HG03196 (cell line): Measurements from ENCODE around the gene OR2M7.
"Not testable (repeated sequence)": the region's sequence is repeated elsewhere in the genome, so short reads cannot be mapped to it uniquely, and the experiment has no call there.

Experiments
- ATAC-seq: cut with Tn5 transposase; IDR thresholded peaks from one replicate; pipeline ENCODE4 v1.9.1; 2021; ENCODE audit not compliant: unreplicated experiment

The OR2M7 gene

DNA sequence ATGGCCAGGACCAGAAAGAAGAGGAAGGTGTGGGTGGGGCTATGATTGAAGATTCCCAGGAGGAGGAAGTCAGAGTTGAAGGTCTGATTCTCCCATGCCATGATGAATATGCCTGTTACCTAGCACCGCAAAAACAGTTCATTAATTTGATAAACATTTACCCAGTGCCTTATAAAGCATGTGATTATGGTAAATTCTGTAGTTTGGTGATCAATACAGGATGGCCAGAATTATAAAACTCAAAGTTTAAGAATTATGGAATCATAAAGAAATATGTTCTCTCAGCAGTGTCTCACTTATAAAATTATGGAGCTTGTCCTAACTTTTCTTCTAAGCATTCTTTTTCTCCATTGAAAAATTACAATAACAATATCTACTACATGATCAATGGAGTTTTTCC is at the start of gene OR2M7:
Gene OR2M7, minus strand, starts transcription at position 101 of the 400 bp plus-strand sequence. Its CDS starts 0 bp downstream, at position 101.
- ATAC-seq = no peak

DNA sequence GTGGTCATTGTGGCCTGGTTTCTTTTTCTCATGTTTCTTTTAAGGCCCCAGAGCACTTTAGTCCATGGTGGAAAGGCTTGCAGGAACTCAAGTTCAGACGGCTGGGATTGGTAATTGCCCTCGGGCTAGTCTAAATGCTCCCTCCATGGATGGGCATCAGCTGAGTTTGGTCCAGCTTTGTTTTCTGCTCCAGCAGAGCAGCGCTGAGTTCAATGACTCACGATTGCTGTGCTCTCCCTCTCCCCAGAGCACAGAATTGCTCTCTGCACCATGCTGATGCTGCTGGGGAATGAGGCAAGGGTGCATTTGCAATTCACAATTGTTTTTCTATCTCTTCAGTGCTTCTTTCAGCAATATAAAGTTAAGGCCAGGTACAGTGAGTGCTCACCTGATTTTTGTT is 49.4 kb upstream of the OR2M7 start:
- ATAC-seq = no peak

DNA sequence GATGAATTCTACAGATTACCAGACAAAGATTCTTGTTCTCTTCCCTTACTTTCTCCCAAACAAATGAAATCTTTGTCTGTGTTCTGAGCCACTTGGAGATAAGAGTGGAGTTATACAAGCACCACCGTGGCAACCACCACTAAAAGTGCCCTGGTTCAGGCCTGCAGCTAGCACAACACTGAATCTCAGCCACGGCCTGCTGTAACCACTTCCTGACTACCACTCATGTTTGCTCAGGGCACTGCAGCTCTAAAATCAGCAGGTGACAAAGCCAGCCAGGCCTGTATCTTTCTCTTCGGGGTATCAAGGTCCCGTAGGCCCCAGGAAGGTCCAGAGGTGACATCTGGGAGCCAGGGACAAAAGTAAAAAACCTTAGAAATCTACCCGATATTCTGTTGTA is 48.0 kb upstream of the OR2M7 start:
- no peak for ATAC-seq

- no peak for ATAC-seq
Measured at GRCh38 chr1:248366609-248367008, 42.2 kb upstream of the OR2M7 start.

DNA sequence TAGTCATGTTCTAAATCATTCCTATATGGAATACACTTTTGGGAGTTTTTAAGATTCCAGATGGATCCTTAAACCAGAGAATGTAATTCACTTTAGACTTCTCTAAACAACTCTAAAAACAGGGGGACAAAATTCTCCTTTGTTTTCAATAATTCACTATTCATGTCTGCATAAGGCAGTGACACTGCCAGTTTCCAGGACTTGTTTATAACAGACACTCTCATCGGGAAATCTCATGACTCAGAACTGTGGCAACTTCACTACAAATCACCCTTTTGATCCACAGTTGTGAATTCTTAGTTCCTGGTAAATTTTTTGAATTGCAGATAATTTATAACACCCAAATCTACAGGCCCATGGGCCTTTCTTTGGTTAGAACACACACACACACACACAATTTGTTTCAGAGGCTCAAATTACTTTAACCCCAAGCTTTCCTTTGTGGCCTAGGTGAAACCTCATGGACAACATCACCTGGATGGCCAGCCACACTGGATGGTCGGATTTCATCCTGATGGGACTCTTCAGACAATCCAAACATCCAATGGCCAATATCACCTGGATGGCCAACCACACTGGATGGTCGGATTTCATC is 36.9 kb upstream of the OR2M7 start, which contains the start of gene OR2T4:
Gene OR2T4, plus strand, starts transcription at position 545 of the 595 bp plus-strand sequence. Its CDS starts 0 bp downstream, at position 545.
- ATAC-seq = no peak

DNA sequence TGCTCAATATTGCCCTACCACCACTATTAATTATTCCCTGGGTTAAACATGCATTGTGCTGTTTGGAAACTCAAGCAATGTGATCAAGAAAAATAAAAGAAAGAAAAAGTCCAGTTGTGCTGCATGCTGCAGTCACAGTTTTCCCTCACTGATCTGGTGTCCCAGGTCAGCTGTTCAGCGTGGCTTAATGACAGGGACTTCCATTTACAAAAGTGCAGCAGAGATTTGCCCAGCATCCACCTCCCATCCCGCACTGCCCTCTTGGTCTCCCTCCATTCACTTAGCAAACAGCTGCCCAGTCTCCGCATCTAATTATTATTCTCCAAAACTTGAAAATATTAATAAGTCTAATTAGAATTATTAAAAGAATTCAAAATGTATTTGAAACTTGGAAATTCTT is 35.0 kb upstream of the OR2M7 start:
- no peak for ATAC-seq

GRCh38 chr1:248348475-248348874 is 24.1 kb upstream of the OR2M7 start, which contains the start of gene OR14C36:
TSS of gene OR14C36 (plus strand) at chr1:248348775. CDS start at chr1:248348775, 0 bp downstream.
- no peak for ATAC-seq

GRCh38 chr1:248343451-248343850 is 19.1 kb upstream of the OR2M7 start:
- ATAC-seq = no peak

DNA sequence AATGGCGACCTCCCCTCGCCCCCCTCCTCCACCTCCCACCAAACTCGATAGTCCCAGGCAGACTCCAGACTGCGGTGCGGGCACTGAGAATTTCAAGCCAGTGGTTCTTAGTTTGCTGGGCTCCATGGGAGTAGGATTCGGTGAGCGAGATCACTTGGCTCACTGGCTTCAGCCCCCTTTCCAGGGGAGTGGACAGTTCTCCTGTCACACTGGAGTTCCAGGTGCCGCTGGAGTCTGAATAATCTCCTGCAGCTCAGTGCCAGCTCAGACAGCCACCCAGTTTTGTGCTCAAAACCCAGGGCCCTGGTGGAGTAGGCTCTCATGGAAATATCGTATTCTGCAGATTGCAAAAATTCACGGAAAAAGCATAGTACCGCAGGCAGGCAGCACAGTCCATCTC is 7.6 kb downstream of the OR2M7 start:
- no peak for ATAC-seq

DNA sequence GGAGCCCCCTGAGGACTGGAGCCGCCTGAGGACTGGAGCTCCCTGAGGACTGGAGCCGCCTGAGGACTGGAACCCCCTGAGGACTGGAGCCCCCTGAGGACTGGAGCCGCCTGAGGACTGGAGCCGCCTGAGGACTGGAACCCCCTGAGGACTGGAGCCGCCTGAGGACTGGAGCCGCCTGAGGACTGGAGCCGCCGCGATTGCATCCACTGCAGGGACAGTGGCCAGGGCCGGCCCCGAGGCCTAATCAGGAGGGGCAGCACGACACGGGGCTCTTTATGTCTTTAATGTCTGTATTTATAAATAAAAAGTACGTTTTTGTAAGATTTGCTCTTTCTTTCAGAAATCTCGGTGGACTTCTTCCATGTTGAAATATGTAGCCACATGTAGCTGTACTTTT is 17.6 kb downstream of the OR2M7 start:
- not testable (repeated sequence) for ATAC-seq

DNA sequence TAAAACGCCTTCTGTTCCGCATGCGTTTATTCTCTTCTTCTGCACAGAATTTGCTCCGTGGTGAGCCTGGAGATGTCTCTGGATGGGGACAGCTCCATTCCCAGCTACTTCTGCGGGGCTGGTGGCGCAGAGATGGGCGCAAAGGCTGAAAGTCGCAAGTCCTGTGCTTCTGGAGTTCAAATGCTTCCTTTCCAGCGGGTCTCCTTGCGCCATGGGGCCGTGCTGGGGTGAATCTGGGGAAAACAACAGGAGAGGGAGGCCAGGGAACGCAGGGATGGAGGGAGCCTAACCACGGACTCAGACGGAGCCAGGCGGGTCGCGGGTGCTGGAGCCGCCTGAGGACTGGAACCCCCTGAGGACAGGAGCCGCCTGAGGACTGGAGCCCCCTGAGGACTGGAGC is 18.3 kb downstream of the OR2M7 start:
- ATAC-seq = no peak

GRCh38 chr1:248305672-248306071 is 18.7 kb downstream of the OR2M7 start:
- ATAC-seq = not testable (repeated sequence)

GRCh38 chr1:248303324-248303723 is 21.0 kb downstream of the OR2M7 start, which contains the start of gene OR2T12:
TSS of gene OR2T12 (minus strand) at chr1:248303424. CDS start at chr1:248295578, 7,846 bp downstream.
- ATAC-seq = no peak

DNA sequence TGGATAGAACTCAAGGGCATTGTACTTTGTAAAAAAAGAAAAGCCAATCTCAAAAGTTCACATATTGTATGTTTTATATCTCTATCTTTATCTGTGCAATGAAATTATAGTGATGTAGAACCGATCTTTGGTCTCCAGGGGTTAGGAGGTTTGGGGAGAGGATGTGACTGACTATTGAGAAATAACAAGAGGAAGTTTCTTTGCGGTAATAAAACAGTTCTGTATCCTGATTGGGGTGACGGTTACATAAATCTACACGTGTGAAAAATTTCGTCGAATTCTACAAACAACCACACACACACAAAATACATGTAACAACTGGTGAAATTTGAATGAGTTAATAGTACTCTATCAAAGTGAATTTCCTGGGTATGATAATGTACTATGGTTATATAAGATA is 36.0 kb downstream of the OR2M7 start:
- no peak for ATAC-seq

- no peak for ATAC-seq
Measured at GRCh38 chr1:248277876-248278275, 46.5 kb downstream of the OR2M7 start, which contains the start of gene OR2T33. TSS of gene OR2T33 (minus strand) at chr1:248277976. CDS start at chr1:248273814, 4,162 bp downstream.
